OCI-LY1 (cell line): Measurements from ENCODE around the gene SLC6A7.

Source experiments
- H2AFZ ChIP-seq: fragments of 200-600 bp; sonication (generic), shearing (Covaris generic); 2 replicates; pipeline ENCODE4 v1.6.0; 2014; ENCODE audit warnings: antibody characterized with exemption, mild to moderate bottlenecking, low read length
- H3F3A ChIP-seq: fragments of 200-600 bp; sonication (generic), shearing (Covaris generic); 2 replicates; pipeline ENCODE4 v1.6.0; 2014; ENCODE audit warnings: mild to moderate bottlenecking, antibody characterized with exemption, low read length, moderate library complexity; ENCODE audit not compliant: insufficient read depth
- H3K27ac ChIP-seq: fragments of 200-600 bp; sonication (generic); 2 replicates; pipeline ENCODE4 v1.5.1; 2014; ENCODE audit warnings: low read length, mixed run types, mild to moderate bottlenecking, low read depth; ENCODE audit not compliant: poor library complexity, severe bottlenecking
- H3K27me3 ChIP-seq: fragments of 200-600 bp; sonication (generic); 2 replicates; pipeline ENCODE4 v1.6.0; 2014; ENCODE audit warnings: antibody characterized with exemption, mild to moderate bottlenecking, low read length, moderate library complexity; ENCODE audit not compliant: insufficient read depth
- H3K36me3 ChIP-seq: fragments of 200-600 bp; sonication (generic); 2 replicates; pipeline ENCODE4 v1.6.1; 2014; ENCODE audit warnings: mild to moderate bottlenecking, antibody characterized with exemption, low read length, moderate library complexity, mixed read lengths; ENCODE audit not compliant: insufficient read depth
- H3K4me1 ChIP-seq: fragments of 200-600 bp; sonication (generic); 2 replicates; pipeline ENCODE4 v1.5.1; 2014; ENCODE audit warnings: mild to moderate bottlenecking, low read length, moderate library complexity; ENCODE audit not compliant: insufficient read depth, severe bottlenecking
- H3K4me2 ChIP-seq: fragments of 200-600 bp; sonication (generic), shearing (Covaris generic); 2 replicates; pipeline ENCODE4 v1.6.1; 2014; ENCODE audit warnings: low read length
- H3K4me3 ChIP-seq: fragments of 200-600 bp; sonication (generic); 2 replicates; pipeline ENCODE4 v1.5.1; 2014; ENCODE audit warnings: low read length, low read depth, mild to moderate bottlenecking, mixed read lengths; ENCODE audit not compliant: poor library complexity, severe bottlenecking
- H3K79me2 ChIP-seq: fragments of 200-600 bp; shearing (Covaris generic); 2 replicates; pipeline ENCODE4 v1.6.1; 2016; ENCODE audit warnings: mixed run types, low read length, mixed read lengths; ENCODE audit not compliant: insufficient read depth
- H3K9ac ChIP-seq: fragments of 200-600 bp; sonication (generic), shearing (Covaris generic); 2 replicates; pipeline ENCODE4 v1.6.1; 2014; ENCODE audit warnings: mild to moderate bottlenecking, low read length, mixed read lengths
- H3K9me2 ChIP-seq: fragments of 200-600 bp; sonication (generic), shearing (Covaris generic); 2 replicates; pipeline ENCODE4 v1.6.1; 2014; ENCODE audit warnings: low read depth, mild to moderate bottlenecking, low read length, mixed read lengths
- H3K9me3 ChIP-seq: fragments of 200-600 bp; shearing (Covaris generic); 2 replicates; pipeline ENCODE4 v1.6.1; 2014; ENCODE audit warnings: low read length, mixed read lengths
- H4K20me1 ChIP-seq: fragments of 200-600 bp; sonication (generic), shearing (Covaris generic); 2 replicates; pipeline ENCODE4 v1.6.0; 2016; ENCODE audit warnings: mild to moderate bottlenecking, low read length; ENCODE audit not compliant: insufficient read depth
- CTCF ChIP-seq: fragments of 200-600 bp; sonication (generic), shearing (Covaris generic); IDR thresholded peaks from 2 replicates; pipeline ENCODE4 v1.5.1; 2017; ENCODE audit warnings: mild to moderate bottlenecking, antibody characterized with exemption, low read length, moderate library complexity, mixed read lengths
- EZH2 ChIP-seq: fragments of 200-600 bp; sonication (generic), shearing (Covaris generic); IDR thresholded peaks from 2 replicates; pipeline ENCODE4 v1.8.0; 2017; ENCODE audit warnings: borderline replicate concordance, mixed run types, mild to moderate bottlenecking, antibody characterized with exemption, low read length, moderate library complexity, mixed read lengths

The SLC6A7 gene

GRCh38 chr5:150190987-150191386 is 1.1 kb downstream of the SLC6A7 start:
- Histone ChIP-seq H2AFZ (no peak overlapping the region), H3K9ac (no peak overlapping the region), H3K9me3 (no peaks in the 10 kb centered on the region), H3K4me2 (no peak overlapping the region), H3K79me2 (no peaks in the 10 kb centered on the region), H3K36me3 (no peaks in the 10 kb centered on the region), H3F3A (no peaks in the 10 kb centered on the region), H3K27ac (no peak overlapping the region), H3K4me1 (no peaks in the 10 kb centered on the region), H4K20me1 (no peaks in the 10 kb centered on the region), H3K27me3 (peaks cover 4% of the 10 kb centered on the region; the same call in 1 of the 2 replicates), H3K9me2 (no peaks in the 10 kb centered on the region), H3K4me3 (no peak overlapping the region)
- TF ChIP-seq CTCF, result no peak
- no peak for TF ChIP-seq EZH2

GRCh38 chr5:150192462-150192861 is 2.6 kb downstream of the SLC6A7 start:
- Histone ChIP-seq H3K27ac (no peak overlapping the region), H3K9me3 (no peaks in the 10 kb centered on the region), H3K36me3 (no peaks in the 10 kb centered on the region), H3K4me3 (no peak overlapping the region), H2AFZ (no peak overlapping the region), H3K27me3 (peaks cover 4% of the 10 kb centered on the region; the same call in 1 of the 2 replicates), H3K79me2 (no peaks in the 10 kb centered on the region), H4K20me1 (no peaks in the 10 kb centered on the region), H3K9ac (no peak overlapping the region), H3K4me2 (no peak overlapping the region), H3K9me2 (no peaks in the 10 kb centered on the region), H3F3A (no peaks in the 10 kb centered on the region), H3K4me1 (no peaks in the 10 kb centered on the region)
- TF ChIP-seq EZH2 (no peak), CTCF (no peak)

GRCh38 chr5:150195736-150196485 is 6.0 kb downstream of the SLC6A7 start:
- H3K4me3 ChIP-seq, result no peak overlapping the region
- H3K9me2 ChIP-seq, result no peaks in the 10 kb centered on the region
- H3K36me3 ChIP-seq, result no peaks in the 10 kb centered on the region
- no peaks in the 10 kb centered on the region for H3K4me1 ChIP-seq
- no peak overlapping the region for H3K9ac ChIP-seq
- no peaks in the 10 kb centered on the region for H3K79me2 ChIP-seq
- H3F3A ChIP-seq, result no peaks in the 10 kb centered on the region
- H2AFZ ChIP-seq, result no peak overlapping the region
- H3K9me3 ChIP-seq, result no peaks in the 10 kb centered on the region
- H4K20me1 ChIP-seq, result no peaks in the 10 kb centered on the region
- no peak overlapping the region for H3K4me2 ChIP-seq
- H3K27ac ChIP-seq, result no peak overlapping the region
- H3K27me3 ChIP-seq, result peaks cover 4% of the 10 kb centered on the region; the same call in 1 of the 2 replicates
- TF ChIP-seq CTCF (no peak), EZH2 (no peak)
